ENCODE measurements around the gene SLC43A2. TPM values are rescaled to one million over a fixed set of nuclear protein-coding genes. Genes with fewer than 3 reads are reported as not detected.

Gene SLC43A2
- total RNA-seq, 1 donor from 2014 or later, result 2.5 TPM

DNA sequence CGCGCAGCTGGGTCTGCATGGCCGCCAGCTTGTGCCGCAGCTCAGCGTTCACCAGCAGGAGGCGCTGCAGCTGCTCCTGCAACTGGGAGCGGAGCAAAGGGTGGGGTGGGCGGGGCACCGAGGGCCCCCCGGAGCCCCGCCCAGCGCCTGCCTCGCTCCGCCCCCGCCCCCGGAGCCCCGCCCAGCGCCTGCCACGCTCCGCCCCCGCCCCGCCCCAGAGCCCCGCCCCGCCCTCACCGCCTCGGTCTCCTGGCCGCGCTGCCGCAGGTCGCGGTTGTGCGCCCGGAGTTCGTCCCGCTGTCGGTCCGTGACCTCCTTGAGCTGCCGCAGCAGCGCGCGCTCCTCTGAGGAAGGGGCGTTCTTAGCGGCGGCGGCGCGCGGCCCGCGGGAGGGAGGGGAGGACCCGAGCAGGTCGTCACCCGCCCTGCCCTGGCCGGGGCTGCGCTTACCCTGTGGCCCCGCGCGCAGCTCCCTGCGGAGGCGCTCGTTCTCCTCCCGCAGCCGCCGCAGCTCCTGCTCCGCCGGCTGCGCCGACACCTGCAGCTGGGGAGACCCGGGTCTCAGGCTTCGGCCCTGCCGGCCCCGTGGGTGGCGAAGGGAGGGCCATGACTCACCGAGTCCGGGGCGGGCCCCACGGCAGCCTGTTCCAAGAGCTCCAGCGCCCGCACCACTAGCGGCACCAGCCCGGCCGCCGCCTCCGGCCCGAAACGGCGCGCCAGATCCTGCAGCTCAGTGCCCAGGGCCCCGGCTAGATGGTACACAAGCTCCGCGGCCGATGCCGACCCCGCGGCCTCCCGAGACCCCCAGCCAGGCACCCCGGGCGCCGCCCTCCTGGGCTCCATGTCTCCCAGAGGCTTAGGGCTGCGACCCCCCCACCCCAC lies 20.6 kb upstream of the SLC43A2 start:
- peak; percentile 92 for DNase-seq (ENCODE audit: low spot score)
- no peaks in the 10 kb centered on the region for H3K9me3 Mint-ChIP-seq
- peaks cover 2% of the 10 kb centered on the region for H3K27me3 Mint-ChIP-seq (ENCODE audit: insufficient read depth)
- intact Hi-C loops (cut with micrococcal nuclease), result loop anchor here (1.0 to 5.0 kb wide), 7 partner anchors 21 to 393 kb away; partner anchors contain the start of genes CRK, OVCA2, PRPF8 and RPA1
- peaks cover 39% of the 10 kb centered on the region for H3K36me3 Mint-ChIP-seq (ENCODE audit: low read depth)
- H3K4me3 Mint-ChIP-seq, result peak overlapping the region; percentile 59
- H3K4me1 Mint-ChIP-seq (ENCODE audit: low read depth), result peaks cover 22% of the 10 kb centered on the region
- no peak overlapping the region for H3K27ac Mint-ChIP-seq

DNA sequence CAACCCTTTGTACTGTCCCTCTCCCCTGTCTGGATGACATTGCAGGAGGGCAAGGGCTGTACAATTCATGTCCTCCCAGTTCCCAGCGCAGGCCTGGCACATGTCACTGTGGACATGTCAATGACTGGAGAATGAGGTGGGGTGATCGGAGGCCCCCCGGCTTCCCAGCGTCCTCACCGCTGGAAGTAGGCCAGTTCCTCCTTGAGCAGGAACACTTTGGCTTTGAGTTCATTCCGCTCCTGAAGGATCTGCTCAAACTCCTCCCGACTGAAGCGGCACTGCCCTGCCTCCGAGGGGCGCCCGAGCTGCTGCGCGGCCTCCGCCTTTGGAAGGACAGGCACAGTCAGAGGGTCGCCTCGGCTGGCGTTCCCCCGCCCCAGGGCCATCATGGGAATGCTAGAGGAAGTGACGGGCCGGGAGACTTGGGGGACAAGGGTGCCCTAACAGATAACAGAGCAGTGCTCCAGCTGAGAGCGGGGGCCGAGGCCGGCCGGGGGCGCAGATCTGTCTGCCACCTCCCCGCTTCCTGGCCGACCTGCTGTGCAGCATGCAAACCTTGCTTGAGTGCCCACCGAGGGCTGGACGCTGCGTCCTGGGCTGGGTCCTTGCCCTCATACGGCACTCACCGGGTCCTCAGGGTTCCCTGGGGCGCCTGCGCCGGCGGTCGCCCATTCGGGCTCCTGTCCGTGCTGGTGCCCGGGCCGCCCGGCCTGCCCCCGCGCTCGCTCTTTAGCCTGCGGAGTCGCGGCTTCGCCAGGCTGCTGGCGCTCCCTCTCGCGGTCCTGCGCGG lies 19.7 kb upstream of the SLC43A2 start:
- H3K27ac Mint-ChIP-seq, result no peak overlapping the region
- H3K36me3 Mint-ChIP-seq (ENCODE audit: low read depth), result peaks cover 31% of the 10 kb centered on the region
- H3K9me3 Mint-ChIP-seq, result no peaks in the 10 kb centered on the region
- peak overlapping the region; percentile 75 for H3K4me3 Mint-ChIP-seq
- peaks cover 26% of the 10 kb centered on the region for H3K4me1 Mint-ChIP-seq (ENCODE audit: low read depth)
- peaks cover 2% of the 10 kb centered on the region for H3K27me3 Mint-ChIP-seq (ENCODE audit: insufficient read depth)
- DNase-seq (ENCODE audit: low spot score), result no peak
- intact Hi-C loops (cut with micrococcal nuclease), result loop anchor here (2.0 to 5.0 kb wide), 4 partner anchors 161 to 394 kb away; partner anchors contain the start of genes CRK, OVCA2 and RPA1

DNA sequence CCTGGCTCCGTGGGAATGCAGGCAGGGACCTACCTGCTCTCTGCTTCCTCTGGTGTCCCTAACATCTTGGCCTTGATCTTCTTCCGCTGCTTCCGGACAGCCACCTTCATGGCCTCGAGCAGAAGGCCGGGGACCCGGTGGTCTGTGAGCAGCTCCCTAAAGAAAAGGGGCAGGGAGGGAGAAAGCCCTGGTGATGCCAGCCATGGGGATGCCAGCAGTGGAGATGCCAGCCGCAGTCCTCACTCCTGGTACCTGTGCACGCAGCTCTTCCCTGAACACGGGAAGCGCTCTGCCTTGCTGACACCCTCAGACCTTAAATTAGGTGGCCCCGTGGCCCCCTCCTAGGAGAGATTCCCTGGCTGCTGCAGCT lies 19.2 kb upstream of the SLC43A2 start:
- intact Hi-C loops (cut with micrococcal nuclease), result loop anchor here (2.0 to 5.0 kb wide), 4 partner anchors 160 to 395 kb away; partner anchors contain the start of genes CRK, OVCA2 and RPA1
- H3K4me3 Mint-ChIP-seq, result peak overlapping the region; percentile 75
- H3K27me3 Mint-ChIP-seq (ENCODE audit: insufficient read depth), result peaks cover 2% of the 10 kb centered on the region
- H3K9me3 Mint-ChIP-seq, result no peaks in the 10 kb centered on the region
- H3K36me3 Mint-ChIP-seq (ENCODE audit: low read depth), result peaks cover 25% of the 10 kb centered on the region
- no peak overlapping the region for H3K27ac Mint-ChIP-seq
- DNase-seq (ENCODE audit: low spot score), result no peak
- peaks cover 26% of the 10 kb centered on the region for H3K4me1 Mint-ChIP-seq (ENCODE audit: low read depth)

DNA sequence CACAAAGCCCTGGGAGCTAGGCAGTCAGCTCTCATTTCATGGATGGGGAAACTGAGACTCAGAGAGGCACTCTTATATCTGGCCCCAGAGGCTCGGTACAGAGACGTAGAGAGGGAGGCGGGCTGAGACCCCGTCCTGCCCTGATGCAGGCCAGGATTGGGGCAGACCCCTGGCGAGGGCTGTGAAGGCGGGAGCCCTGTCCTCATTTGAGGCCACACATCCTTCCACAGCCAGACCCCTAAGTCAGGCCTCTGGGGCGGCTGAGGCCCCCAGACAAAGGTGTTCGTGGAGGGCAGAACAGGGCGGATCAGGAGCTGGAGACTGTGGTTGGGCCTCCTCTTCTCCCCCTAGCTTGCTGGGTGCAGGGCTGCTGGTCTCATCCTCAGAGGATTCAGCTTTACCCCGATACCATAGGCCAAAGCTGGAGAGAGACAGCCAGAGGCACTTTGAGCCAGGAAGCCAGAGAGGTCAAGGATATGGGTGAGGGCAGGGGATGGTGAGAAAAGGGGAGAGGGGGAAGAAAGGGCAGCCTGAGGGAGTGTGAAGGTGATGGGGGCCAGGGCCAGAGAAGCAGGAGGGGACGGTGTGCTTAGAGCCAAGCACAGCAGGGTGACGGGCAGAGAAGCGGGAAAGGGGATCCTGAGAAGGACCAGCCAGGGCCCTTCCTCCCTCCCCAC lies 17.7 kb upstream of the SLC43A2 start:
- H3K27ac Mint-ChIP-seq, result peak overlapping the region; percentile 63
- peaks cover 26% of the 10 kb centered on the region for H3K4me1 Mint-ChIP-seq (ENCODE audit: low read depth)
- no peak for DNase-seq (ENCODE audit: low spot score)
- H3K9me3 Mint-ChIP-seq, result no peaks in the 10 kb centered on the region
- peaks cover 2% of the 10 kb centered on the region for H3K27me3 Mint-ChIP-seq (ENCODE audit: insufficient read depth)
- peak overlapping the region; percentile 65 for H3K4me3 Mint-ChIP-seq
- intact Hi-C loops (cut with micrococcal nuclease), result loop anchor here (5.0 kb wide), 2 partner anchors 159 to 396 kb away; partner anchors contain the start of gene OVCA2
- H3K36me3 Mint-ChIP-seq (ENCODE audit: low read depth), result peaks cover 13% of the 10 kb centered on the region

GRCh38 chr17:1645207-1646171 lies 16.9 kb upstream of the SLC43A2 start, which contains the start of gene SCARF1:
Gene SCARF1 (minus strand): TSS chr17:1645732. CDS start chr17:1645697, 35 bp downstream.
- peaks cover 7% of the 10 kb centered on the region for H3K36me3 Mint-ChIP-seq (ENCODE audit: low read depth)
- H3K27me3 Mint-ChIP-seq (ENCODE audit: insufficient read depth), result peaks cover 2% of the 10 kb centered on the region
- DNase-seq (ENCODE audit: low spot score), result no peak
- H3K9me3 Mint-ChIP-seq, result no peaks in the 10 kb centered on the region
- peak within 1 kb of the TSS; percentile 85 for H3K4me3 Mint-ChIP-seq
- peak within 1 kb of the TSS; percentile 97 for H3K27ac Mint-ChIP-seq
- intact Hi-C loops (cut with micrococcal nuclease), result loop anchor here (5.0 kb wide), 2 partner anchors 158 to 397 kb away; partner anchors contain the start of gene OVCA2
- H3K4me1 Mint-ChIP-seq (ENCODE audit: low read depth), result peaks cover 26% of the 10 kb centered on the region

DNA sequence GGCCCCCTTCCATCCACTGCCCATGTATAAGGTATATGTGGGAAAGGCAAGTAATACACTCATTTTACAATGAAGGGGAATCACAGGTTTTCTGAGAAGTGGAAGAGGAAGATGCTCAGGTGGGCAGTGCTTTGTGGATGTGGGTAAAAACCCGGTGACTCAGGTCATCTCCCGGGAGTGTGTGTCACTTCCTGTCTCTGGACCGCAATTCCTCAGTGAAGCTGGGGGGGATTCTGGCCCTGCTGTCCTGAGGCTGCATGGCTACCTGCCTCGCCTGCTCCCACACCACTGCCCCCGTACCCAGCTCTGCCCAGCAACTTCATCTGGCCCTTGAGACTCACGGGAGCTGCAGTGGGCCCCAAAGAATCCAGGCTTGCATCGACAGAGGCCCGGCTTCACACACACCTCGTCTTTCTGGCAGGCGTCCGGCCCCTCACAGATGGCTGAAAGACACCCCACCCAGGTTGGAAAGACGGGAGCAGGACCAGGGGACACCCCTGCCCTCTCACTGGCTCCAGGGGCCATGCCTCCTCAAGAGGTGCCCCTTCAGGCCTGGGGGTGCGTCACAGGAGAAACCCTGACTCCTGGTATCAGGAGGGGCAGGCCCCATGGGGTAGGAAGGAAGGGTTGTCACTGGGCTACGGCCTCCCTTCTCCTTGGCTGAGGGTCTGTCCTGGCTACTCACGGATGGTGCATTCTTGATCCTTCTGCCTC lies 16.0 kb upstream of the SLC43A2 start:
- peaks cover 2% of the 10 kb centered on the region for H3K27me3 Mint-ChIP-seq (ENCODE audit: insufficient read depth)
- H3K9me3 Mint-ChIP-seq, result no peaks in the 10 kb centered on the region
- peaks cover 7% of the 10 kb centered on the region for H3K36me3 Mint-ChIP-seq (ENCODE audit: low read depth)
- no peak for DNase-seq (ENCODE audit: low spot score)
- peak overlapping the region; percentile 85 for H3K4me3 Mint-ChIP-seq
- H3K27ac Mint-ChIP-seq, result peak overlapping the region; percentile 97
- intact Hi-C loops (cut with micrococcal nuclease), result loop anchor here (5.0 kb wide), 2 partner anchors 157 to 398 kb away; partner anchors contain the start of gene OVCA2
- H3K4me1 Mint-ChIP-seq (ENCODE audit: low read depth), result peaks cover 26% of the 10 kb centered on the region

- Mint-ChIP-seq H3K9me3 (no peaks in the 10 kb centered on the region), H3K27me3 (ENCODE audit: insufficient read depth) (peaks cover 2% of the 10 kb centered on the region), H3K4me1 (ENCODE audit: low read depth) (peaks cover 26% of the 10 kb centered on the region), H3K36me3 (ENCODE audit: low read depth) (peaks cover 7% of the 10 kb centered on the region), H3K4me3 (peak overlapping the region; percentile 85), H3K27ac (peak overlapping the region; percentile 97)
- no peak for DNase-seq (ENCODE audit: low spot score)
- intact Hi-C loops (cut with micrococcal nuclease), result no loop called here
Observed at GRCh38 chr17:1643999-1644492, 15.4 kb upstream of the SLC43A2 start.

DNA sequence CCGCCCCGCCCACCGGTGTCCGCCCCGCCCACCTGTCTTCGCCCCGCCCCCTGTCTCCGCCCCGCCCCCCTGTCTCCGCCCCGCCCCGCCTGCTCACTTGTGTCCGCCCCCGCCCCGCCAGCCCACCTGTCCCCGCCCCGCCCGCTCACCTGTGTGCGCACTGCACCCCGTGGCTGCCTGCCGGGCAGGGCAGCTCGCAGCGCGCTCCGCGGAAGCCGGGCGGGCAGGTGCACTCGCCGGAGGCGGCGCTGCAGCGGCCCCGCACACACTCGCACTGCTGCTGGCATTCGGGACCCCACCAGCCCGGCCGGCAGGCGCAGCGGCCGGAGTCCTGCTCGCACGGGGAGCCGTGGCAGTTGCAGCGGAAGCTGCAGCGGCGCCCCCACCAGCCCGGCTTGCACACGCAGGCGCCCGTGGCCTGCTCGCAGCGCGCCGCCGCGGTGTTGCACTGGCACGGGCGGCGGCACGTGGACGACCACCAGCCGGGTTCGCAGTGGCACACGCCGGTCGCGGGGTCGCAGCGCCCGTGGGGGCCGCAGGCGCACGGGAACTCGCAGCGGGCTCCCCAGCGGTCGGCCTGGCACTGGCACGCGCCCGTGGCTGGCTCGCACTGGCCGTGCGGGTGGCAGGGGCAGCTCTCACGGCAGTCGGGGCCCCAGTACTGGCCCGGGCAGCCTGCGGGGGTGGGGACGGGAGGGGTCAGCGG lies 14.8 kb upstream of the SLC43A2 start:
- Mint-ChIP-seq H3K4me3 (peak overlapping the region; percentile 85), H3K9me3 (no peaks in the 10 kb centered on the region), H3K27me3 (ENCODE audit: insufficient read depth) (peaks cover 2% of the 10 kb centered on the region), H3K27ac (no peak overlapping the region), H3K4me1 (ENCODE audit: low read depth) (peaks cover 26% of the 10 kb centered on the region), H3K36me3 (ENCODE audit: low read depth) (peaks cover 7% of the 10 kb centered on the region)
- intact Hi-C loops (cut with micrococcal nuclease), result no loop called here
- peak; percentile 32 for DNase-seq (ENCODE audit: low spot score)

DNA sequence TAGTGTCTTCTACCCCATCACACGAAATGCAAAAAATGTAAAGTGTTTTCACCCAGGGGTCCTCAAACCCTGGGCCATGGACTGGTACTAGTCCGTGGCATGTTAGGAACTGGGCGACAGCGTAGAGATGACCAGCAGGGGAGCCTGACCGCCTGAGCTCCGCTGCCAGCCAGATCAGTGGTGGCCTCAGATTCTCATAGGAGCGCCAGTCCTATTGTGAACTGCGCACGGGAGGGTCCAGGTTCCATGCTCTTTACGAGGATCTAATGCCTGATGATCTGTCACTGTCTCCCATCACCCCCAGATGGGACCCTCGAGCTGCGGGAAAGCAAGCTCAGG lies 12.4 kb upstream of the SLC43A2 start:
- intact Hi-C loops (cut with micrococcal nuclease), result no loop called here
- H3K27ac Mint-ChIP-seq, result no peak overlapping the region
- H3K4me3 Mint-ChIP-seq, result no peak overlapping the region
- H3K9me3 Mint-ChIP-seq, result no peaks in the 10 kb centered on the region
- H3K27me3 Mint-ChIP-seq (ENCODE audit: insufficient read depth), result no peaks in the 10 kb centered on the region
- peaks cover 22% of the 10 kb centered on the region for H3K4me1 Mint-ChIP-seq (ENCODE audit: low read depth)
- H3K36me3 Mint-ChIP-seq (ENCODE audit: low read depth), result peaks cover 5% of the 10 kb centered on the region
- no peak for DNase-seq (ENCODE audit: low spot score)

DNA sequence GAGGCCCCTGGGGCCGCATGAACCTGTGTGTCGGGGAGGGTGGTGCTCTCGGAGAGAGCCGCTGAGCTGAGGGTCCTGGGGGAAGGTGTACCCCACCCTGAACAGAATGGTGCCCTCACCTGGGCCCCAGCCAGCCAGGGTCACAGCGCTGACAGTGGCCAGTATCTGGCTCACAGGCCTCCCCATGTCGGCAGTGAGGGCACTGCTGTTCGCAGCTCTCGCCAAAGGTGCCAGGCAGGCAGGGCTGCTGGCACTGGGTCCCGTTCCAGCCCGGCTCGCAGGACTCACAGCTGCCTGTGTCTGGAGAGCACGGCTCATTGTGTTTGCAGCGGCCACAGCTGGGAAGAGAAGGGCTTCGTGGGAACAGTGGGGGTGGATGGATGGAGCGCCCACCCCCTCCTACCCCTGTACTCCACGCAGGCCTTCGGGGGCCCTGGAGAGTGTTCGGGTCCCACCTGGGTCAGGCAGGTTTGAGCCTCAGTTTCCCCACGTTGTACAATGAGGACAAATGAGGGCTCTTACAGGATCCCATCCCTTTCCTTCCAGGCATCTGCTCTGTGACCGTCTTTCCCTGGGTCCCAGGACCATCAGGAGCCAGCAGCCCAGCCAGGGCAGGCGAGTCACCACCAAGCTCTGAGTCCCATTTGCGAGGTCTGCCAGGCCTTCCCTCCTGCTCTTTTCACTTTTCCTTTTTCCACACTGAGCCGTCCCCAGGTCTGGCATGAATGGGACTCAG lies 11.9 kb upstream of the SLC43A2 start:
- H3K27me3 Mint-ChIP-seq (ENCODE audit: insufficient read depth), result no peaks in the 10 kb centered on the region
- intact Hi-C loops (cut with micrococcal nuclease), result no loop called here

More for the DNA sequence above, 11.9 kb upstream of the SLC43A2 start:
- H3K9me3 Mint-ChIP-seq, result no peaks in the 10 kb centered on the region
- peaks cover 3% of the 10 kb centered on the region for H3K36me3 Mint-ChIP-seq (ENCODE audit: low read depth)
- peaks cover 17% of the 10 kb centered on the region for H3K4me1 Mint-ChIP-seq (ENCODE audit: low read depth)
- no peak overlapping the region for H3K27ac Mint-ChIP-seq
- no peak for DNase-seq (ENCODE audit: low spot score)
- H3K4me3 Mint-ChIP-seq, result no peak overlapping the region
